GM23248 (cell line): Measurements from ENCODE around the gene TSN.

Experiments
- EZH2 ChIP-seq: fragments of 200-600 bp; sonication (generic); IDR thresholded peaks from 2 replicates; pipeline ENCODE4 v1.6.1; 2018; ENCODE audit warnings: antibody characterized with exemption, mild to moderate bottlenecking; ENCODE audit not compliant: insufficient read depth, poor library complexity, severe bottlenecking
- EZH2phosphoT487 ChIP-seq: fragments of 200-600 bp; sonication (generic); IDR thresholded peaks from 2 replicates; pipeline ENCODE4 v1.6.1; 2018; ENCODE audit warnings: antibody characterized with exemption, moderate library complexity, mild to moderate bottlenecking, low read depth; ENCODE audit not compliant: insufficient read depth

DNA sequence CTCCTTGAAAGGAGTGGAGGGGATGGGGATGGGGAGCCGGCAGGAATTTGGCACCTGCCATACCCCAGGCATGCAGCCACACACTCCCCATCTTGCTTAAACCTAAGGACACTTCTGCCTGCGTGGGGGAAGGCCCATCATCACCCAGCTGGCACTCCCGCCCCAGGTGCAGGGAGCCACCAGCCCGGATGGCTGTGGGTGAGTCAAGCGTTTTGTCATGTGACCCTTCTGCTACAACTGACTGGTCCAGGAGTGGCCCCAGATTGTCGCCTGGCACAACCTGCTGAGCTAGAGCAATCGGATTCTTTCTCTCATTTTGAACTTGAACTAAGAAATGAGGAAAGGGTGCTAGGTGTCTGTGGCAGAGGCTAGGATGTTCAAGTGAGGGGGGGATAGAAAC lies 61.3 kb downstream of the TSN start:
- TF ChIP-seq EZH2phosphoT487 (no peak), EZH2 (no peak)
